GM12878 (cell line): ENCODE results near the gene DLK2. TPM values are rescaled to one million over a fixed set of nuclear protein-coding genes. Genes with fewer than 3 reads are reported as not detected.

Source experiments
- ATF2 ChIP-seq: IDR thresholded peaks from 2 replicates; pipeline ENCODE4 v1.6.1; 2012; ENCODE audit warnings: low read length, inconsistent platforms
- BACH1 ChIP-seq: fragments of 450-650 bp; IDR thresholded peaks from 2 replicates; pipeline ENCODE4 v1.6.1; 2017; ENCODE audit warnings: mild to moderate bottlenecking, borderline replicate concordance
- CBFB ChIP-seq: IDR thresholded peaks from 2 replicates; pipeline ENCODE4 v1.6.1; 2016; ENCODE audit warnings: antibody characterized with exemption, low read depth
- CBX5 ChIP-seq: sonication (generic); IDR thresholded peaks from 2 replicates; pipeline ENCODE4 v1.6.1; 2016; ENCODE audit warnings: low read depth, moderate library complexity, mild to moderate bottlenecking, inconsistent platforms
- CHD4 ChIP-seq: fragments of 200-600 bp; sonication (generic); IDR thresholded peaks from 2 replicates; pipeline ENCODE4 v1.6.1; 2016; ENCODE audit warnings: mild to moderate bottlenecking
- CREB1 ChIP-seq: IDR thresholded peaks from 2 replicates; pipeline ENCODE4 v1.6.1; 2012; ENCODE audit warnings: low read depth, mild to moderate bottlenecking, inconsistent platforms
- CREM ChIP-seq: IDR thresholded peaks from 2 replicates; pipeline ENCODE4 v1.6.1; 2014; ENCODE audit warnings: antibody characterized with exemption, low read depth
- DPF2 ChIP-seq: fragments of 450-650 bp; IDR thresholded peaks from 2 replicates; pipeline ENCODE4 v1.6.1; 2017; ENCODE audit warnings: mild to moderate bottlenecking
- E2F8 ChIP-seq: fragments of 450-650 bp; IDR thresholded peaks from 2 replicates; pipeline ENCODE4 v1.6.1; 2018; ENCODE audit warnings: mild to moderate bottlenecking, low read depth, moderate library complexity; ENCODE audit not compliant: partially characterized antibody
- EED ChIP-seq: sonication (generic); IDR thresholded peaks from 2 replicates; pipeline ENCODE4 v1.6.1; 2016; ENCODE audit warnings: antibody characterized with exemption, low read depth
- EZH2 ChIP-seq: IDR thresholded peaks from 2 replicates; pipeline ENCODE4 v1.6.1; 2012; ENCODE audit warnings: low read depth, mild to moderate bottlenecking, control low read depth, inconsistent platforms, low read length, borderline replicate concordance; ENCODE audit not compliant: control insufficient read depth
- HSF1 ChIP-seq: fragments of 150-350 bp; IDR thresholded peaks from 2 replicates; pipeline ENCODE4 v1.6.1; 2014; ENCODE audit warnings: mild to moderate bottlenecking, low read depth, low read length
- IKZF2 ChIP-seq, 2 experiments: fragments of 450-650 bp; IDR thresholded peaks; 2 replicates each; pipeline ENCODE4 v1.6.1; 2017; ENCODE audit warnings: mild to moderate bottlenecking in 2 of 2, moderate library complexity in 2 of 2
- MLLT1 ChIP-seq: fragments of 450-650 bp; IDR thresholded peaks from 2 replicates; pipeline ENCODE4 v1.6.1; 2016; ENCODE audit warnings: mild to moderate bottlenecking
- MYC ChIP-seq: IDR thresholded peaks from 2 replicates; pipeline ENCODE4 v1.6.1; 2011; ENCODE audit warnings: mild to moderate bottlenecking, low read length, moderate library complexity, inconsistent platforms; ENCODE audit not compliant: insufficient read depth, insufficient replicate concordance, insufficient read length, severe bottlenecking
- NFXL1 ChIP-seq: fragments of 450-650 bp; IDR thresholded peaks from 2 replicates; pipeline ENCODE4 v1.6.1; 2017; ENCODE audit warnings: antibody characterized with exemption, mild to moderate bottlenecking, borderline replicate concordance
- NRF1 ChIP-seq: conservative IDR thresholded peaks from 2 replicates; pipeline ENCODE4 v1.6.1; 2011; ENCODE audit warnings: mild to moderate bottlenecking, low read depth, low read length, improper control_type of control experiment
- PML ChIP-seq: IDR thresholded peaks from 2 replicates; pipeline ENCODE4 v1.6.1; 2012; ENCODE audit warnings: low read length, inconsistent platforms
- POLR2AphosphoS5 ChIP-seq: IDR thresholded peaks from 2 replicates; pipeline ENCODE4 v1.6.1; 2011; ENCODE audit warnings: mild to moderate bottlenecking, low read length, inconsistent platforms
- POU2F2 ChIP-seq: IDR thresholded peaks from 3 replicates; pipeline ENCODE4 v1.6.1; 2011; ENCODE audit warnings: low read depth, mild to moderate bottlenecking, low read length, borderline replicate concordance
- SREBF2 ChIP-seq: IDR thresholded peaks from 2 replicates; pipeline ENCODE4 v1.6.1; 2012; ENCODE audit warnings: mild to moderate bottlenecking, low read length
- SRF ChIP-seq, 2 experiments: IDR thresholded peaks; 2 replicates each; pipeline ENCODE4 v1.6.1; 2011; ENCODE audit warnings: low read depth in 2 of 2, low read length in 2 of 2, mild to moderate bottlenecking in 1 of 2, moderate library complexity in 1 of 2
- TAF1 ChIP-seq: IDR thresholded peaks from 2 replicates; pipeline ENCODE4 v1.6.1; 2011; ENCODE audit warnings: mild to moderate bottlenecking, low read depth, low read length, borderline replicate concordance
- YBX1 ChIP-seq: fragments of 450-650 bp; IDR thresholded peaks from 2 replicates; pipeline ENCODE4 v1.6.1; 2016; ENCODE audit warnings: antibody characterized with exemption
- ZNF207 ChIP-seq: fragments of 450-650 bp; IDR thresholded peaks from 2 replicates; pipeline ENCODE4 v1.6.1; 2014; ENCODE audit warnings: antibody characterized with exemption, mild to moderate bottlenecking, borderline replicate concordance
- polyA plus RNA-seq, 11 experiments: library from polyadenylated mRNA; depleted of rRNA in 4 of 11; unstranded in 6 of 11; stranded (reverse) in 5 of 11; fragments of >200 nt; fragmentation: Nextera tagmentation in 4 of 11; fragmentation: Illumina TruSeq in 1 of 11; extraction: Ambion mirVana in 4 of 11; extraction: Trizol in 1 of 11; gene quantifications; 1 replicate in 1 of 11; 2 replicates in 10 of 11; pipeline versions ENCODE4 v1.2.1 to v1.2.3, GENCODE V29; 2011 to 2016; ENCODE audit warnings: inconsistent platforms in 2 of 11, missing spikeins in 2 of 11, low read depth in 1 of 11
- total RNA-seq, 4 experiments: library from RNA; depleted of rRNA in 3 of 4; stranded (reverse); fragments of >200 nt in 3 of 4; fragmentation: Illumina TruSeq in 1 of 4; extraction: Trizol in 1 of 4; gene quantifications; 2 replicates each; pipeline versions ENCODE4 v1.2.1 to v1.2.3, GENCODE V29; 2013 to 2021

DLK2 gene
- total and polyA plus RNA-seq, 10 of the 15 experiments (the other 5 are each of a cell fraction or from before 2014, with no cell fraction given), result 0.03 to 0.55 (median 0.38) TPM; not detected in 4

- TF ChIP-seq ATF2 (no peak), NFXL1 (no peak), CHD4 (no peak), E2F8 (no peak), EED (no peak), CREM (peak; percentile 80; the same call in 1 of the 2 replicates), NRF1 (no peak), CBX5 (no peak), MLLT1 (no peak), SRF (IDR thresholded peaks at IDR 0.05; ENCODE audit: low read depth in 2 of 2, low read length in 2 of 2) (0 out of 4 replicates have a peak, but pooled peaks of 1 of the 2 experiments have one; percentile 14), MYC (no peak), IKZF2 (IDR thresholded peaks at IDR 0.05) (no peak; a peak in 1 of 4 replicates), POLR2AphosphoS5 (peak; percentile 83), CBFB (peak; percentile 63; the same call in 1 of the 2 replicates), POU2F2 (peak; percentile 82; the same call in 2 of the 3 replicates), EZH2 (no peak), BACH1 (peak; percentile 37; the same call in 1 of the 2 replicates), CREB1 (peak; percentile 88), PML (0 out of 2 replicates have a peak, but pooled peaks have one; percentile 33), HSF1 (no peak), ZNF207 (no peak), DPF2 (no peak), YBX1 (0 out of 2 replicates have a peak, but pooled peaks have one; percentile 34), TAF1 (peak; percentile 96), SREBF2 (no peak)
These were observed 22.1 kb upstream of the DLK2 start, which contains the start of gene TJAP1 (continued) for GRCh38 chr6:43477235-43478007.
